PC-9 (cell line): Measurements from ENCODE around the gene ALLC.

ENCODE experiments used
- CTCF ChIP-seq: fragments of 200-600 bp; sonication (generic); conservative IDR thresholded peaks from 2 replicates; pipeline ENCODE4 v1.6.1; 2017; ENCODE audit warnings: mixed run types, antibody characterized with exemption, mild to moderate bottlenecking, moderate library complexity
- EZH2 ChIP-seq: fragments of 200-600 bp; sonication (generic); IDR thresholded peaks from 2 replicates; pipeline ENCODE4 v1.8.0; 2017; ENCODE audit warnings: antibody characterized with exemption, low read depth

- TF ChIP-seq EZH2 (no peak), CTCF (no peak)
Observed at GRCh38 chr2:3679180-3679579, 21.2 kb downstream of the ALLC start.
